Skin of body (tissue), 2 donors: Measurements from ENCODE around the gene KIF18A. TPM values are rescaled to one million over a fixed set of nuclear protein-coding genes. Genes with fewer than 3 reads are reported as not detected.

ENCODE experiments used
- small RNA-seq: library from RNA; depleted of rRNA; stranded (forward); fragments of <200 nt; gene quantifications from one replicate; pipeline ENCODE3, GENCODE V24; 2014; ENCODE audit warnings: low replicate concordance
- total RNA-seq: library from RNA; depleted of rRNA; stranded (reverse); fragments of >200 nt; gene quantifications from one replicate; pipeline ENCODE4 v1.2.3, GENCODE V29; 2014

Gene KIF18A
- total RNA-seq, 1 donor from 2014 or later: 8.0 TPM

Small RNAs within 50 kb of the gene (small RNA-seq; reads per million reads assigned to genes)
- gene AC023206.1: not detected
- gene MIR610: not detected

Other genes with a start within 250 kb of the KIF18A start
- 22.9 TPM for gene METTL15, start 232 bp upstream of the KIF18A start, total RNA-seq